ENCODE results near the gene OR8B2. TPM values are rescaled to one million over a fixed set of nuclear protein-coding genes. Genes with fewer than 3 reads are reported as not detected.
A peak's percentile ranks its signal among the peaks of the same experiment; 100 is the strongest.
"Not testable (repeated sequence)": the region's sequence is repeated elsewhere in the genome, so short reads cannot be mapped to it uniquely, and the experiment has no call there.

The OR8B2 gene
- total RNA-seq, 2 donors from 2014 or later, result not detected

- Histone ChIP-seq H3K4me1 (no peaks in the 10 kb centered on the region), H3K27me3 (no peaks in the 10 kb centered on the region), H3K27ac (no peak overlapping the region), H3K4me3 (no peak overlapping the region), H3K36me3 (no peaks in the 10 kb centered on the region), H3K9me3 (no peaks in the 10 kb centered on the region)
- no peak for DNase-seq (ENCODE audit: low spot score)
- TF ChIP-seq CTCF (IDR thresholded peaks at IDR 0.05), result no peak
These were observed 25.6 kb upstream of the OR8B2 start for GRCh38 chr11:124409906-124410305.

- H3K27ac ChIP-seq, result no peak overlapping the region
- H3K9me3 ChIP-seq, result no peaks in the 10 kb centered on the region
- no peak for TF ChIP-seq CTCF (IDR thresholded peaks at IDR 0.05)
- H3K4me3 ChIP-seq, result no peak overlapping the region
- H3K36me3 ChIP-seq, result no peaks in the 10 kb centered on the region
- no peak for DNase-seq (ENCODE audit: low spot score)
- no peaks in the 10 kb centered on the region for H3K27me3 ChIP-seq
- no peaks in the 10 kb centered on the region for H3K4me1 ChIP-seq
These were observed 21.3 kb upstream of the OR8B2 start for GRCh38 chr11:124405581-124405980.

DNA sequence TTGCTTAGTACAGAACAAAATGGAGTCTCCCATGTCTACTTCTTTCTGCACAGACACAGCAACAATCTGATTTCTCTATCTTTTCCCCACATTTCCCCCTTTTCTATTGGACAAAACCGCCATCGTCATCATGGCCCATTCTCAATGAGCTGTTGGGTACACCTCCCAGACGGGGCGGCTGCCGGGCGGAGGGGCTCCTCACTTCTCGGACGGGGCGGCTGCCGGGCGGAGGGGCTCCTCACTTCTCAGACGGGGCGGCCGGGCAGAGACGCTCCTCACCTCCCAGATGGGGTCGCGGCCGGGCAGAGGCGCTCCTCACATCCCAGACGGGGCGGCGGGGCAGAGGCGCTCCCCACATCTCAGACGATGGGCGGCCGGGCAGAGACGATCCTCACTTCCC, 18.9 kb upstream of the OR8B2 start:
- not testable (repeated sequence) for H3K4me1 ChIP-seq; H3K36me3 ChIP-seq; H3K27me3 ChIP-seq; DNase-seq (ENCODE audit: low spot score); H3K9me3 ChIP-seq; H3K27ac ChIP-seq; H3K4me3 ChIP-seq

DNA sequence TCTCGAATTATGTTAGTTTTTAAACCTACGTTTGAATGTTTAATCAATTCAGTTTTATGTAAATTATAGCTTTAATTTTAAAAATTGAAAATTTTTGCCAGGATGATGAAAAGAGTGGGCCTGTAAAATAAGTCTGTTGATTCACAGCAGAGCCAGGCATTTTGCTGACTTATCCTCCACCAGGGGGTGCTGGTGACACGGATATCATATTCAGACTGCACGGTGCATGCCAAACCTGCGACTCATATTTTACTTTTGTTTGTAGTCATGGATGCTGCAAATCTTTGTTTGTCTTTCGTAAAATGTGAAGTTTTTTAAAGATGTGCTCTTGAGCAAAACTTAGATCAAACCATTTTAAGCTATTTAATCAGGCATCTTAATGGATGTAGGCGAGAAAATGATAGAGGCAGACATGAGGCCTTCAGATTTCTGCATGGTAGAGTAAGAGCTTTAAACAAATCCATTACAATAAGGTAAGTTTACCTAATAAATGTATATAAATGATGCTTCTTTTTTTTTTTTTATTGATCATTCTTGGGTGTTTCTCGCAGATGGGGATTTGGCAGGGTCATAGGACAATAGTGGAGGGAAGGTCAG, 18.1 kb upstream of the OR8B2 start:
- peak; percentile 68 for DNase-seq (ENCODE audit: low spot score)
- no peaks in the 10 kb centered on the region for H3K36me3 ChIP-seq
- H3K27ac ChIP-seq, result no peak overlapping the region
- no peaks in the 10 kb centered on the region for H3K4me1 ChIP-seq
- H3K9me3 ChIP-seq, result no peaks in the 10 kb centered on the region
- TF ChIP-seq CTCF (IDR thresholded peaks at IDR 0.05), result peak; percentile 41 to 75
- no peaks in the 10 kb centered on the region for H3K27me3 ChIP-seq
- no peak overlapping the region for H3K4me3 ChIP-seq

DNA sequence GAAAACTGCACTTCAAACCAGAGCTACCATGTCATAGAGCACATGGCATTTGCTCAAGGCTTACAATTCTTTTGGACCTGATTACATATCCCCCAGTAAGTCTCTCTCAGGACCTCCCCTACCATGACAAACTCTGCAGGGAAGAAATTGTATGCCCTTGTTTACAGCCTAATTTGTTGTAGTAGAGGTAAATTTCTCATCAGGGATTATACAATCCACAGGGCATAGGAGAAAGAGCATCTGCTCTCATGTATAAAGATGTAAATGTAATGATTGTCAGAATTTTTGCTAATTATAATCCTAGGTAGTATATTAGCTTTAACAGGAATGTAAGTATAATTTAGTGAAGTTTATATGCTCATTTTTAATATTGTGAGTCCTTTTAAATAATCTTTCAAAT, 14.6 kb upstream of the OR8B2 start, which contains the start of gene OR8B3:
Gene OR8B3, minus strand, starts transcription at position 101 of the 400 bp plus-strand sequence. CDS start 1,673 bp downstream, outside the sequence.
- no peak within 1 kb of the TSS for H3K27ac ChIP-seq
- H3K27me3 ChIP-seq, result no peaks in the 10 kb centered on the region
- no peaks in the 10 kb centered on the region for H3K36me3 ChIP-seq
- no peaks in the 10 kb centered on the region for H3K4me1 ChIP-seq
- no peak for DNase-seq (ENCODE audit: low spot score)
- no peaks in the 10 kb centered on the region for H3K9me3 ChIP-seq
- TF ChIP-seq CTCF (IDR thresholded peaks at IDR 0.05), result no peak
- H3K4me3 ChIP-seq, result no peak within 1 kb of the TSS

DNA sequence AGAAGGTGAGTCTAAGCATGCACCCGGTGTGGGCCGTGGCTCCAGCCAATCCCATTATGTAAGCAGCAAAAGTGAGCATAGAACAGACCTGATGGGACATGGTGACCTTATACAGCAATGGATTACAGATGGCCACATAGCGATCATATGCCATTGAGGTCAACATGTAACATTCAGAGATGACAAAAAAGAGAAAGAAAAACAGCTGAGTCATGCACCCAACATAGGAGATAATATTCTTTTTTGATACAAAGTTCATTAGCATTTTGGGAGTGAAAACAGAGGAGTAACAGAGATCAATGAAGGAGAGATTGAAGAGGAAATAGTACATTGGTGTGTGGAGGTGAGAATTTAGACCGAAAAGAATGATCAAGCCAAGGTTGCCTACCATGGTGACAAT, 12.5 kb upstream of the OR8B2 start:
- not testable (repeated sequence) for H3K27ac ChIP-seq; H3K36me3 ChIP-seq; H3K27me3 ChIP-seq; H3K4me3 ChIP-seq; DNase-seq (ENCODE audit: low spot score); H3K9me3 ChIP-seq; H3K4me1 ChIP-seq

- Histone ChIP-seq H3K9me3 (no peaks in the 10 kb centered on the region), H3K36me3 (no peaks in the 10 kb centered on the region), H3K27me3 (no peaks in the 10 kb centered on the region), H3K4me1 (no peaks in the 10 kb centered on the region), H3K4me3 (no peak overlapping the region), H3K27ac (no peak overlapping the region)
- TF ChIP-seq CTCF (IDR thresholded peaks at IDR 0.05), result no peak
- DNase-seq (ENCODE audit: low spot score), result no peak
These were observed 10.1 kb upstream of the OR8B2 start for GRCh38 chr11:124394408-124394807.

GRCh38 chr11:124382857-124383256, 1.4 kb downstream of the OR8B2 start:
- DNase-seq (ENCODE audit: low spot score), result not testable (repeated sequence)

More at GRCh38 chr11:124382857-124383256, 1.4 kb downstream of the OR8B2 start:
- not testable (repeated sequence) for H3K36me3 ChIP-seq, H3K4me1 ChIP-seq, H3K27me3 ChIP-seq, H3K27ac ChIP-seq, H3K4me3 ChIP-seq, H3K9me3 ChIP-seq
